Epithelial cell of proximal tubule (primary cell): ENCODE results near the gene DLX5. TPM values are rescaled to one million over a fixed set of nuclear protein-coding genes. Genes with fewer than 3 reads are reported as not detected.

ENCODE experiments used
- DNase-seq: peaks from one replicate; pipeline ENCODE4 v3.0.0-alpha.2; 2011; ENCODE audit warnings: low read depth
- H3K4me3 ChIP-seq: 2 replicates; pipeline ENCODE4 v1.5.1; 2011; ENCODE audit warnings: low read depth, mild to moderate bottlenecking, low read length
- CTCF ChIP-seq: conservative IDR thresholded peaks from 2 replicates; pipeline ENCODE4 v1.5.1; 2012; ENCODE audit warnings: low read depth, mild to moderate bottlenecking, low read length
- total RNA-seq: library from RNA; depleted of rRNA; stranded (reverse); fragments of >200 nt; gene quantifications from 2 replicates; pipeline ENCODE4 v1.2.3, GENCODE V29; 2015

DLX5 gene
- total RNA-seq, 1 donor from 2014 or later, result not detected

- no peak for TF ChIP-seq CTCF
- H3K4me3 ChIP-seq, result no peak overlapping the region
- no peak for DNase-seq
Measured at GRCh38 chr7:97012365-97013133, 12.1 kb downstream of the DLX5 start.

GRCh38 chr7:97011536-97012364, 12.9 kb downstream of the DLX5 start:
- H3K4me3 ChIP-seq, result no peak overlapping the region
- TF ChIP-seq CTCF, result no peak
- DNase-seq, result no peak

GRCh38 chr7:97011104-97011503, 13.5 kb downstream of the DLX5 start:
- no peak for TF ChIP-seq CTCF
- no peak overlapping the region for H3K4me3 ChIP-seq
- no peak for DNase-seq

- no peak for DNase-seq
- H3K4me3 ChIP-seq, result no peak overlapping the region
- no peak for TF ChIP-seq CTCF
Measured at GRCh38 chr7:97009753-97010732, 14.6 kb downstream of the DLX5 start.

- TF ChIP-seq CTCF, result no peak
- H3K4me3 ChIP-seq, result no peak overlapping the region
- no peak for DNase-seq
Measured at GRCh38 chr7:97008275-97008917, 16.2 kb downstream of the DLX5 start.

- H3K4me3 ChIP-seq, result no peak overlapping the region
- DNase-seq, result no peak
- TF ChIP-seq CTCF, result no peak
Measured at GRCh38 chr7:97007583-97007861, 17.1 kb downstream of the DLX5 start.
